HepG2 (cell line): ENCODE data around the gene SYT11. TPM values are rescaled to one million over a fixed set of nuclear protein-coding genes. Genes with fewer than 3 reads are reported as not detected.

Source experiments
- ARNT2 ChIP-seq: sonication (generic); formaldehyde crosslinking; IDR thresholded peaks from 2 replicates; pipeline ENCODE4 v1.8.0; 2022; ENCODE audit warnings: mild to moderate bottlenecking, low read depth, missing genetic modification reagents, moderate library complexity
- ELK4 ChIP-seq: sonication (generic); formaldehyde crosslinking; IDR thresholded peaks from 2 replicates; pipeline ENCODE4 v1.9.0; 2021; ENCODE audit warnings: missing genetic modification reagents, borderline replicate concordance
- ETV6 ChIP-seq: sonication (generic); formaldehyde crosslinking; conservative IDR thresholded peaks from 2 replicates; pipeline ENCODE4 v1.4.0; 2020; ENCODE audit warnings: missing genetic modification reagents
- FOSL2 ChIP-seq: sonication (generic); formaldehyde crosslinking; IDR thresholded peaks from 2 replicates; pipeline ENCODE4 v1.4.0; 2020; ENCODE audit warnings: missing genetic modification reagents
- HDAC2 ChIP-seq: sonication (generic); formaldehyde crosslinking; IDR thresholded peaks from 2 replicates; pipeline ENCODE4 v1.4.0; 2020; ENCODE audit warnings: missing genetic modification reagents
- HHEX ChIP-seq: IDR thresholded peaks from 2 replicates; pipeline ENCODE4 v1.6.1; 2016; ENCODE audit warnings: control low read depth
- HMGXB3 ChIP-seq: sonication (generic); formaldehyde crosslinking; IDR thresholded peaks from 2 replicates; pipeline ENCODE4 v1.4.0; 2020; ENCODE audit warnings: missing genetic modification reagents, borderline replicate concordance
- HNF1B ChIP-seq: sonication (generic); formaldehyde crosslinking; IDR thresholded peaks from 2 replicates; pipeline ENCODE4 v1.5.1; 2020; ENCODE audit warnings: mild to moderate bottlenecking, moderate library complexity, missing genetic modification reagents
- MAZ ChIP-seq, 2 experiments: sonication (generic) in 1 of 2; formaldehyde crosslinking in 1 of 2; IDR thresholded peaks; 2 replicates each; pipeline versions ENCODE4 v1.5.0 to v1.6.1; 2012 to 2020; ENCODE audit warnings: low read depth in 2 of 2, mild to moderate bottlenecking in 2 of 2, borderline replicate concordance in 1 of 2, improper control_type of control experiment in 1 of 2, low read length in 1 of 2, missing genetic modification reagents in 1 of 2, moderate library complexity in 1 of 2
- RBFOX2 ChIP-seq: fragments of 200-400 bp; formaldehyde crosslinking; IDR thresholded peaks from 2 replicates; pipeline ENCODE4 v1.6.1; 2017; ENCODE audit warnings: low read depth, mild to moderate bottlenecking, low read length
- SETDB1 ChIP-seq: sonication (generic); formaldehyde crosslinking; IDR thresholded peaks from 2 replicates; pipeline ENCODE4 v1.5.1; 2020; ENCODE audit warnings: missing genetic modification reagents, mild to moderate bottlenecking, borderline replicate concordance
- SPEN ChIP-seq: sonication (generic); formaldehyde crosslinking; IDR thresholded peaks from 2 replicates; pipeline ENCODE4 v1.5.1; 2020; ENCODE audit warnings: low read depth, mild to moderate bottlenecking, missing genetic modification reagents
- TRIM24 ChIP-seq: sonication (generic); formaldehyde crosslinking; IDR thresholded peaks from 2 replicates; pipeline ENCODE4 v1.8.0; 2022; ENCODE audit warnings: mild to moderate bottlenecking, missing genetic modification reagents
- ZBTB20 ChIP-seq: sonication (generic); formaldehyde crosslinking; IDR thresholded peaks from 2 replicates; pipeline ENCODE4 v1.8.1; 2023; ENCODE audit warnings: missing genetic modification reagents, low read depth, mild to moderate bottlenecking, borderline replicate concordance
- ZFP82 ChIP-seq: sonication (generic); formaldehyde crosslinking; IDR thresholded peaks from 2 replicates; pipeline ENCODE4 v1.5.1; 2020; ENCODE audit warnings: mild to moderate bottlenecking, missing genetic modification reagents, borderline replicate concordance
- ZNF224 ChIP-seq: sonication (generic); formaldehyde crosslinking; IDR thresholded peaks from 2 replicates; pipeline ENCODE4 v1.5.0; 2020; ENCODE audit warnings: mild to moderate bottlenecking, missing genetic modification reagents
- ZNF225 ChIP-seq: sonication (generic); formaldehyde crosslinking; IDR thresholded peaks from 2 replicates; pipeline ENCODE4 v1.4.0; 2020; ENCODE audit warnings: mild to moderate bottlenecking, missing genetic modification reagents
- ZNF331 ChIP-seq: sonication (generic); formaldehyde crosslinking; IDR thresholded peaks from 2 replicates; pipeline ENCODE4 v1.4.0; 2020; ENCODE audit warnings: missing genetic modification reagents
- ZNF501 ChIP-seq: sonication (generic); formaldehyde crosslinking; IDR thresholded peaks from 2 replicates; pipeline ENCODE4 v1.5.1; 2020; ENCODE audit warnings: mild to moderate bottlenecking, moderate library complexity, missing genetic modification reagents
- ZNF615 ChIP-seq: sonication (generic); formaldehyde crosslinking; IDR thresholded peaks from 2 replicates; pipeline ENCODE4 v1.5.0; 2020; ENCODE audit warnings: mild to moderate bottlenecking, missing genetic modification reagents, borderline replicate concordance
- ZNF724P ChIP-seq: sonication (generic); formaldehyde crosslinking; IDR thresholded peaks from 2 replicates; pipeline ENCODE4 v1.8.0; 2022; ENCODE audit warnings: missing genetic modification reagents, borderline replicate concordance
- ZNF792 ChIP-seq: IDR thresholded peaks from 2 replicates; pipeline ENCODE4 v1.6.1; 2016
- polyA plus RNA-seq, 8 experiments: library from polyadenylated mRNA; depleted of rRNA in 3 of 8; stranded (reverse) in 7 of 8; unstranded in 1 of 8; fragments of >200 nt; fragmentation: Illumina TruSeq in 4 of 8; extraction: Trizol in 4 of 8; gene quantifications; 2 replicates each; pipeline versions ENCODE4 v1.2.1 to v1.2.3, GENCODE V29; 2011 to 2016; ENCODE audit warnings: low read depth in 4 of 8, missing spikeins in 1 of 8, mixed read lengths in 1 of 8; ENCODE audit not compliant: insufficient read depth in 1 of 8
- total RNA-seq, 5 experiments: library from RNA; depleted of rRNA; stranded (reverse); fragments of >200 nt; fragmentation: Illumina TruSeq; extraction: Trizol; gene quantifications; 2 replicates each; pipeline ENCODE4 v1.2.3, GENCODE V29; 2016; ENCODE audit warnings: low read depth in 1 of 5

The SYT11 gene
- total and polyA plus RNA-seq, 2 of the 13 experiments (the other 11 are each of a cell fraction or from before 2014, with no cell fraction given) = 0.22 to 0.59 TPM

GRCh38 chr1:155856975-155857930 lies 2.1 kb upstream of the SYT11 start, which contains the start of gene GON4L (continued):
- TF ChIP-seq ELK4 (CRISPR knock-in tag) (no peak), ZNF331 (peak; percentile 67; the same call in 1 of the 2 replicates), ETV6 (CRISPR knock-in tag) (0 out of 2 replicates have a peak, but pooled peaks have one; percentile 46), ZNF225 (CRISPR knock-in tag) (peak; percentile 73), HMGXB3 (CRISPR knock-in tag) (peak; percentile 64; the same call in 1 of the 2 replicates), ZFP82 (CRISPR knock-in tag) (0 out of 2 replicates have a peak, but pooled peaks have one; percentile 47), FOSL2 (peak; percentile 85), SETDB1 (CRISPR knock-in tag) (no peak), ZNF501 (peak; percentile 70), SPEN (peak; percentile 71), ZNF792 (CRISPR knock-in tag) (peak; percentile 69; the same call in 1 of the 2 replicates), ZNF724P (CRISPR knock-in tag) (0 out of 2 replicates have a peak, but pooled peaks have one; percentile 37), HNF1B (CRISPR knock-in tag) (peak; percentile 88), TRIM24 (CRISPR knock-in tag) (no peak), HHEX (CRISPR knock-in tag) (no peak), MAZ (IDR thresholded peaks at IDR 0.05; ENCODE audit: borderline replicate concordance, low read depth, low read length) (no peak), MAZ (CRISPR knock-in tag; IDR thresholded peaks at IDR 0.05; ENCODE audit: low read depth) (peak; percentile 45; the same call in 1 of the 2 replicates), ZBTB20 (CRISPR knock-in tag) (0 out of 2 replicates have a peak, but pooled peaks have one; percentile 46), ZNF615 (CRISPR knock-in tag) (no peak), ZNF224 (CRISPR knock-in tag) (no peak), ARNT2 (no peak), RBFOX2 (peak; percentile 84), HDAC2 (CRISPR knock-in tag) (peak; percentile 43)
